HCT116 (cell line): ENCODE data around the gene FOXP1. TPM values are rescaled to one million over a fixed set of nuclear protein-coding genes. Genes with fewer than 3 reads are reported as not detected.

Experiments
- ATAC-seq: fragments of 200-7000 bp; cut with Tn5 transposase; 2 replicates; pipeline ENCODE4 v1.9.1; 2020; ENCODE audit warnings: mild to moderate bottlenecking, moderate library complexity
- BruUV-seq: library from RNA; stranded (reverse); fragments of 400-500 nt; replicated peaks from 2 replicates; lab custom pipeline; 2021; lab: Mats Ljungman, UMichigan
- CTCF ChIA-PET: fragments of 300-600 bp; sonication (Branson Sonifier 250); formaldehyde crosslinking; loops from one replicate; lab custom pipeline; 2021; ENCODE audit warnings: antibody characterized with exemption; lab: Charles Lee
- POLR2A ChIA-PET: fragments of 300-600, 350-600 bp; sonication (Branson Sonifier 250); formaldehyde crosslinking; loops from one replicate; lab custom pipeline; 2021; ENCODE audit warnings: antibody characterized with exemption; lab: Charles Lee
- RAD21 ChIA-PET, 2 experiments: fragments of 300-600 bp; sonication (Branson Sonifier 250); formaldehyde crosslinking; loops; one replicate each; lab custom pipeline; 2023; ENCODE audit warnings: low total read pairs in 2 of 2; ENCODE audit not compliant: uncharacterized antibody in 2 of 2, unreplicated experiment in 2 of 2, low non-redundant PET in 1 of 2; lab: Charles Lee
- DNase-seq: peaks from one replicate; pipeline ENCODE4 v3.0.0-alpha.2; 2010; ENCODE audit warnings: low read depth, low spot score
- H2AFZ ChIP-seq: fragments of 200-600 bp; shearing (Covaris generic), sonication (generic); 2 replicates; pipeline ENCODE4 v1.6.1; 2017; ENCODE audit warnings: low read depth, mixed run types, mixed read lengths, antibody characterized with exemption, low read length; ENCODE audit not compliant: poor library complexity, severe bottlenecking
- H3K27ac ChIP-seq: 2 replicates; pipeline ENCODE4 v1.5.1; 2012; ENCODE audit warnings: low read depth, low read length
- H3K27me3 ChIP-seq: fragments of 200-600 bp; sonication (generic); 2 replicates; pipeline ENCODE4 v1.6.1; 2016; ENCODE audit warnings: mixed run types, low read length, mixed read lengths; ENCODE audit not compliant: insufficient read depth
- H3K36me3 ChIP-seq, 2 experiments: fragments of 200-500 bp in 1 of 2; fragments of 200-600 bp in 1 of 2; sonication (Bioruptor generic) in 1 of 2; sonication (generic) in 1 of 2; 2 replicates each; pipeline versions ENCODE4 v1.5.1 to v1.6.1; 2014 to 2016; ENCODE audit warnings: low read length in 2 of 2, inconsistent platforms in 1 of 2, mixed read lengths in 1 of 2, mixed run types in 1 of 2; ENCODE audit not compliant: insufficient read depth in 2 of 2, control insufficient read depth in 1 of 2
- H3K4me1 ChIP-seq, 2 experiments: fragments of 200-600 bp in 1 of 2; sonication (generic) in 1 of 2; 2 replicates each; pipeline versions ENCODE4 v1.5.1 to v1.6.1; 2012 to 2017; ENCODE audit warnings: low read length in 2 of 2, inconsistent platforms in 1 of 2, mild to moderate bottlenecking in 1 of 2, mixed read lengths in 1 of 2, mixed run types in 1 of 2, moderate library complexity in 1 of 2; ENCODE audit not compliant: insufficient read depth in 2 of 2, control insufficient read depth in 1 of 2
- H3K4me2 ChIP-seq: fragments of 200-600 bp; sonication (generic); 2 replicates; pipeline ENCODE4 v1.6.1; 2017; ENCODE audit warnings: mixed run types, low read length, mixed read lengths
- H3K4me3 ChIP-seq, 2 experiments: fragments of 200-600 bp in 1 of 2; sonication (generic) in 1 of 2; replicated peaks in 1 of 2; 2 replicates each; pipeline ENCODE4 v1.5.1; 2011 to 2016; ENCODE audit warnings: low read length in 2 of 2, control low read depth in 1 of 2, low read depth in 1 of 2, mild to moderate bottlenecking in 1 of 2, mixed read lengths in 1 of 2, mixed run types in 1 of 2
- H3K79me2 ChIP-seq: fragments of 200-600 bp; sonication (generic); 2 replicates; pipeline ENCODE4 v1.6.1; 2017; ENCODE audit warnings: mild to moderate bottlenecking, mixed run types, low read length, moderate library complexity, mixed read lengths; ENCODE audit not compliant: insufficient read depth
- H3K9ac ChIP-seq: fragments of 200-600 bp; sonication (generic); 2 replicates; pipeline ENCODE4 v1.6.1; 2016; ENCODE audit warnings: low read length, mixed read lengths
- H3K9me2 ChIP-seq: fragments of 200-600 bp; sonication (generic), shearing (Covaris generic); 2 replicates; pipeline ENCODE4 v1.6.1; 2017; ENCODE audit warnings: mixed run types, mild to moderate bottlenecking, moderate library complexity; ENCODE audit not compliant: insufficient read depth
- H3K9me3 ChIP-seq, 2 experiments: fragments of 200-500 bp in 1 of 2; fragments of 200-600 bp in 1 of 2; sonication (Bioruptor generic) in 1 of 2; sonication (generic) in 1 of 2; 2 replicates each; pipeline ENCODE4 v1.6.1; 2014 to 2017; ENCODE audit warnings: low read length in 2 of 2, mixed read lengths in 2 of 2, inconsistent platforms in 1 of 2, low read depth in 1 of 2, mild to moderate bottlenecking in 1 of 2, mixed run types in 1 of 2, moderate library complexity in 1 of 2; ENCODE audit not compliant: control insufficient read depth in 1 of 2, insufficient read depth in 1 of 2
- H4K20me1 ChIP-seq: fragments of 200-600 bp; sonication (generic), shearing (Covaris generic); 2 replicates; pipeline ENCODE4 v1.6.1; 2017; ENCODE audit warnings: mixed run types, mild to moderate bottlenecking, moderate library complexity; ENCODE audit not compliant: insufficient read depth
- CBX3 ChIP-seq: IDR thresholded peaks from 2 replicates; pipeline ENCODE4 v1.6.1; 2012; ENCODE audit warnings: low read depth
- CEBPB ChIP-seq: IDR thresholded peaks from 2 replicates; pipeline ENCODE4 v1.6.1; 2012; ENCODE audit warnings: low read depth
- ELF1 ChIP-seq: IDR thresholded peaks from 2 replicates; pipeline ENCODE4 v1.6.1; 2012; ENCODE audit warnings: low read depth, borderline replicate concordance
- EZH2 ChIP-seq: fragments of 200-600 bp; sonication (generic); IDR thresholded peaks from 2 replicates; pipeline ENCODE4 v1.6.1; 2017; ENCODE audit warnings: antibody characterized with exemption, mixed run types
- EZH2phosphoT487 ChIP-seq: fragments of 200-600 bp; IDR thresholded peaks from 2 replicates; pipeline ENCODE4 v1.6.1; 2018; ENCODE audit warnings: antibody characterized with exemption, borderline replicate concordance
- FOSL1 ChIP-seq: IDR thresholded peaks from 2 replicates; pipeline ENCODE4 v1.6.1; 2012; ENCODE audit warnings: low read depth
- POLR2A ChIP-seq: IDR thresholded peaks from 2 replicates; pipeline ENCODE4 v1.7.0; 2011; ENCODE audit warnings: borderline replicate concordance; ENCODE audit not compliant: insufficient read depth, insufficient read length; ENCODE audit errors: extremely low read depth
- SP1 ChIP-seq: IDR thresholded peaks from 2 replicates; pipeline ENCODE4 v1.6.1; 2012; ENCODE audit warnings: low read depth
- TCF7L2 ChIP-seq: IDR thresholded peaks from 2 replicates; pipeline ENCODE4 v1.7.0; 2011; ENCODE audit warnings: borderline replicate concordance, inconsistent platforms; ENCODE audit not compliant: insufficient read depth, insufficient read length; ENCODE audit errors: extremely low read depth
- ZFX ChIP-seq: fragments of 450-650 bp; IDR thresholded peaks from 2 replicates; pipeline ENCODE4 v1.6.1; 2017
- intact Hi-C: fragments of 100-400 bp; cut with micrococcal nuclease; formaldehyde crosslinking; loops from 2 replicates; pipeline ENCODE4 v1.10.0; 2022
- total RNA-seq: library from RNA; stranded (reverse); gene quantifications from one replicate; pipeline ENCODE4 v1.2.1, GENCODE V29; 2021; ENCODE audit not compliant: unreplicated experiment
- TF ChIP-seq, protein P1 (sequence below), 3 experiments: fragments of 200-600 bp in 1 of 3; sonication (generic) in 1 of 3; IDR thresholded peaks in 2 of 3; conservative IDR thresholded peaks in 1 of 3; 2 replicates each; pipeline ENCODE4 v1.5.1; 2012 to 2017; ENCODE audit warnings: low read depth in 2 of 3, low read length in 2 of 3, antibody characterized with exemption in 1 of 3, borderline replicate concordance in 1 of 3, control low read depth in 1 of 3, mild to moderate bottlenecking in 1 of 3, mixed read lengths in 1 of 3, mixed run types in 1 of 3, moderate library complexity in 1 of 3; ENCODE audit not compliant: insufficient read depth in 1 of 3
- TF ChIP-seq, protein P2 (sequence below): IDR thresholded peaks from 2 replicates; pipeline ENCODE4 v1.6.1; 2012; ENCODE audit warnings: low read depth
- TF ChIP-seq, protein P3 (sequence below): IDR thresholded peaks from 2 replicates; pipeline ENCODE4 v1.6.1; 2012

FOXP1 gene
- total RNA-seq, 1 experiment from 2014 or later = 11.4 TPM

DNA sequence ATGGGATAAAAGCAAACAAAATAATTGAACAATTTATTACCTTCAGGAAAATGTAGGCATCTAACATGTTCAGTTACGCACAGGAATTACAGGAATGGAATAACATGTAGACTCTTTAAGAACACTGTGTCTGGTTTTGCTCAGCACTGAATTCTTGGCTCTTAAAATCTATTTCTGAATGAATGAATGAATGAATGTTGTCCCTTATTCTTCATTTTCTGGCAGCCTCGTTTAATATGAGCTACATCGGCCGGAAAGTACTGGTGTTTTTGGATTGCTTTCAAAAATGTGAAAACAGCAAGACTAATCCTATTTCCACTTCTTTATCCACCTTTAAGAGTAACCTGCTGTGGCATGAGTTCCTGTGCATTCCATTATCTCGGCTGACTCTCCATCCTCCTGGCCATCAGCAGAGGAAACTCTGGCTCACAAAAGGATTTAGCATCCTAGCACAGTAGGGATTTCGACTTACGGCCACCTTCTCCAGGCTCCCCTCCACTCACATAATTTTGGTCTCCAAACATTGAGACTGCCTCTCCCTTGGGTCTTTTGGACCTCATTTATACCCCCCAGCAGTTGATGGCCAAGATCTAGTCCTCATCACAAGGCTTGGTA is 145.3 kb downstream of the FOXP1 start (continued):
- TF ChIP-seq, protein P1, sequence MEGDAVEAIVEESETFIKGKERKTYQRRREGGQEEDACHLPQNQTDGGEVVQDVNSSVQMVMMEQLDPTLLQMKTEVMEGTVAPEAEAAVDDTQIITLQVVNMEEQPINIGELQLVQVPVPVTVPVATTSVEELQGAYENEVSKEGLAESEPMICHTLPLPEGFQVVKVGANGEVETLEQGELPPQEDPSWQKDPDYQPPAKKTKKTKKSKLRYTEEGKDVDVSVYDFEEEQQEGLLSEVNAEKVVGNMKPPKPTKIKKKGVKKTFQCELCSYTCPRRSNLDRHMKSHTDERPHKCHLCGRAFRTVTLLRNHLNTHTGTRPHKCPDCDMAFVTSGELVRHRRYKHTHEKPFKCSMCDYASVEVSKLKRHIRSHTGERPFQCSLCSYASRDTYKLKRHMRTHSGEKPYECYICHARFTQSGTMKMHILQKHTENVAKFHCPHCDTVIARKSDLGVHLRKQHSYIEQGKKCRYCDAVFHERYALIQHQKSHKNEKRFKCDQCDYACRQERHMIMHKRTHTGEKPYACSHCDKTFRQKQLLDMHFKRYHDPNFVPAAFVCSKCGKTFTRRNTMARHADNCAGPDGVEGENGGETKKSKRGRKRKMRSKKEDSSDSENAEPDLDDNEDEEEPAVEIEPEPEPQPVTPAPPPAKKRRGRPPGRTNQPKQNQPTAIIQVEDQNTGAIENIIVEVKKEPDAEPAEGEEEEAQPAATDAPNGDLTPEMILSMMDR (IDR thresholded peaks at IDR 0.05 in 2 of 3, conservative IDR thresholded peaks at IDR 0.05 in 1 of 3; ENCODE audit: borderline replicate concordance in 1 of 3, insufficient read depth in 1 of 3, low read depth in 2 of 3, low read length in 2 of 3) = no peak
- TF ChIP-seq TCF7L2 = no peak
- TF ChIP-seq, protein P2, sequence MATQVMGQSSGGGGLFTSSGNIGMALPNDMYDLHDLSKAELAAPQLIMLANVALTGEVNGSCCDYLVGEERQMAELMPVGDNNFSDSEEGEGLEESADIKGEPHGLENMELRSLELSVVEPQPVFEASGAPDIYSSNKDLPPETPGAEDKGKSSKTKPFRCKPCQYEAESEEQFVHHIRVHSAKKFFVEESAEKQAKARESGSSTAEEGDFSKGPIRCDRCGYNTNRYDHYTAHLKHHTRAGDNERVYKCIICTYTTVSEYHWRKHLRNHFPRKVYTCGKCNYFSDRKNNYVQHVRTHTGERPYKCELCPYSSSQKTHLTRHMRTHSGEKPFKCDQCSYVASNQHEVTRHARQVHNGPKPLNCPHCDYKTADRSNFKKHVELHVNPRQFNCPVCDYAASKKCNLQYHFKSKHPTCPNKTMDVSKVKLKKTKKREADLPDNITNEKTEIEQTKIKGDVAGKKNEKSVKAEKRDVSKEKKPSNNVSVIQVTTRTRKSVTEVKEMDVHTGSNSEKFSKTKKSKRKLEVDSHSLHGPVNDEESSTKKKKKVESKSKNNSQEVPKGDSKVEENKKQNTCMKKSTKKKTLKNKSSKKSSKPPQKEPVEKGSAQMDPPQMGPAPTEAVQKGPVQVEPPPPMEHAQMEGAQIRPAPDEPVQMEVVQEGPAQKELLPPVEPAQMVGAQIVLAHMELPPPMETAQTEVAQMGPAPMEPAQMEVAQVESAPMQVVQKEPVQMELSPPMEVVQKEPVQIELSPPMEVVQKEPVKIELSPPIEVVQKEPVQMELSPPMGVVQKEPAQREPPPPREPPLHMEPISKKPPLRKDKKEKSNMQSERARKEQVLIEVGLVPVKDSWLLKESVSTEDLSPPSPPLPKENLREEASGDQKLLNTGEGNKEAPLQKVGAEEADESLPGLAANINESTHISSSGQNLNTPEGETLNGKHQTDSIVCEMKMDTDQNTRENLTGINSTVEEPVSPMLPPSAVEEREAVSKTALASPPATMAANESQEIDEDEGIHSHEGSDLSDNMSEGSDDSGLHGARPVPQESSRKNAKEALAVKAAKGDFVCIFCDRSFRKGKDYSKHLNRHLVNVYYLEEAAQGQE = no peak
- TF ChIP-seq EZH2 = no peak
- no peak for TF ChIP-seq CBX3
- TF ChIP-seq, protein P3, sequence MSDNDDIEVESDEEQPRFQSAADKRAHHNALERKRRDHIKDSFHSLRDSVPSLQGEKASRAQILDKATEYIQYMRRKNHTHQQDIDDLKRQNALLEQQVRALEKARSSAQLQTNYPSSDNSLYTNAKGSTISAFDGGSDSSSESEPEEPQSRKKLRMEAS = no peak

DNA sequence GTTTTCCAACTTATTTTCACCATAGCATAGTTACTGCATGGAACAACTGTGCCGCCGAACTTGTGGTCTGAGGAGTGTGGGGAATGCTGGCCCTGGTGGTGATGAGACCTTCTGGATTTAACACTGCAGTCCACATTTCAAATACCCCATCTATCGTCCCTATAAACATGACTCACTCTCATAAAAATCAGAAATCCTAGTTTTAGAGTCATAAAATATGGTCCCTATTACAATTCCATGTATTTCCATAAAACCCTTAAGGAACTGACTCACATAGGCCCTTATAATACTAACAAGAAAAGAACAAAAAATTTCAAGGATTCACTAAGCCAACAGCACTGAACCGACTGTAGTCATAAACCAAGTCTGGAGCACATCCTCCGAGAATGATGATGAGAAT is 147.2 kb downstream of the FOXP1 start:
- no peaks in the 10 kb centered on the region for H3K79me2 ChIP-seq
- ATAC-seq (no peak), DNase-seq (no peak)
- H3K4me3 ChIP-seq = no peak overlapping the region
- no peak overlapping the region for H2AFZ ChIP-seq
- no peaks in the 10 kb centered on the region for H3K27me3 ChIP-seq
- no peak overlapping the region for H3K9ac ChIP-seq
- H3K36me3 ChIP-seq = no peaks in the 10 kb centered on the region
- H4K20me1 ChIP-seq = no peaks in the 10 kb centered on the region
- ChIA-PET POLR2A (no interaction called here), CTCF (no interaction called here), RAD21 (no interaction called here)
- H3K27ac ChIP-seq = no peak overlapping the region
- no peaks in the 10 kb centered on the region for H3K9me2 ChIP-seq
- BruUV-seq = no TSS peak
- H3K9me3 ChIP-seq = peaks cover 0 to 4% of the 10 kb centered on the region in 2 experiments; a peak in 1 of 4 replicates
- H3K4me2 ChIP-seq = no peak overlapping the region
- intact Hi-C loops = no loop called here
- peaks cover 0 to under 1% of the 10 kb centered on the region in 2 experiments; a peak in 1 of 4 replicates for H3K4me1 ChIP-seq
- TF ChIP-seq ELF1 (no peak), EZH2phosphoT487 (no peak), CEBPB (no peak), CBX3 (no peak), ZFX (no peak), TCF7L2 (no peak), FOSL1 (no peak), SP1 (no peak), POLR2A (no peak)
- TF ChIP-seq, protein P1 (IDR thresholded peaks at IDR 0.05 in 2 of 3, conservative IDR thresholded peaks at IDR 0.05 in 1 of 3; ENCODE audit: borderline replicate concordance in 1 of 3, insufficient read depth in 1 of 3, low read depth in 2 of 3, low read length in 2 of 3) = no peak
